Astrocyte (in vitro differentiated cells and primary cell): ENCODE data around the gene MNT.

Experiments used
- EZH2 ChIP-seq: IDR thresholded peaks from 2 replicates; pipeline ENCODE4 v1.6.1; 2012; ENCODE audit warnings: mild to moderate bottlenecking, low read length, inconsistent platforms; ENCODE audit not compliant: insufficient read depth
- TF ChIP-seq, protein P1 (sequence below): IDR thresholded peaks from 2 replicates; pipeline ENCODE4 v1.5.1; 2011; ENCODE audit warnings: low read depth, mild to moderate bottlenecking, inconsistent platforms, low read length, moderate library complexity; ENCODE audit not compliant: insufficient read depth

DNA sequence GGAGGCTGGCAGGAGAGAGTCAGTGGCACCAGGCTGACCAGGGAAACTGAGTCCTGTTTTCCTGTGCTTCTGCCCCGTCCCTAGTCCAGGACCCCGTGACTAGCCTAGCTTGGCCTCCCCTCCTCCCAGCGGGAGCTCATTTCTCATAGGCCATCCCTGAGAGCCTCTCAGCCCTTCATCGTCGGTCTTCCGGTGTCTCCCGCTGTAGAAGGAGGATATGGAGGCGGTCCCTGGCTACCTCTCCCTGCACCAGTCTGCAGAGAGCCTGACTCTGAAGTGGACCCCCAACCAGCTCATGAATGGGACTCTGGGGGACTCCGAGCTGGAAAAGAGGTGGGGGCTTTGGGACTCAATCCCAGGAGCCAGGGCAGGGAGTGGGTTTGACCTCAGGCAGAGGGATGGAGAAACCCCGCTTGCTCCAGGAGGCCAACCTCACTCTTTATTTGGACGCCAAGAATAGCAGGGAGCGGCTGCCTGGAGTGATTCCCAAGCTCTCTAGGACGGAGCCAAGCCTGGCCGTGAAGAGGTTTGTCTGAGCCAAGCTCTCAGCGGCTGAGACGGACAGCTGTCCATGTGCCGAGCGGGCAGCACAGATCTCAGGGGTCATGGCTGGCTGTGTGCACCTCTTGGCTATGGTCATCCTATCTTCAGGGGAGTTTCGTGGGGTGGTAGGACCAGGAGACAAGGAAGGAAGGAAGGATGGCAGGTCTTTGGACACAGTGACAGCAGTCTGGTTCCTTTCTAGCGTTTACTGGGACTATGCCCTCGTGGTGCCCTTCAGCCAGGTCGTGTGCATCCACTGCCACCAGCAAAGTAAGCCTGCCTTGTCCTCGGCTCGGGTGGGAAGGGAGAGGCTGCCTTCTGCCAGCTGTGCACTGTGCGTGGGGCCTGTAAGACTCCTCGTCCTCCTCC lies 36.8 kb downstream of the MNT start:
- TF ChIP-seq, protein P1, sequence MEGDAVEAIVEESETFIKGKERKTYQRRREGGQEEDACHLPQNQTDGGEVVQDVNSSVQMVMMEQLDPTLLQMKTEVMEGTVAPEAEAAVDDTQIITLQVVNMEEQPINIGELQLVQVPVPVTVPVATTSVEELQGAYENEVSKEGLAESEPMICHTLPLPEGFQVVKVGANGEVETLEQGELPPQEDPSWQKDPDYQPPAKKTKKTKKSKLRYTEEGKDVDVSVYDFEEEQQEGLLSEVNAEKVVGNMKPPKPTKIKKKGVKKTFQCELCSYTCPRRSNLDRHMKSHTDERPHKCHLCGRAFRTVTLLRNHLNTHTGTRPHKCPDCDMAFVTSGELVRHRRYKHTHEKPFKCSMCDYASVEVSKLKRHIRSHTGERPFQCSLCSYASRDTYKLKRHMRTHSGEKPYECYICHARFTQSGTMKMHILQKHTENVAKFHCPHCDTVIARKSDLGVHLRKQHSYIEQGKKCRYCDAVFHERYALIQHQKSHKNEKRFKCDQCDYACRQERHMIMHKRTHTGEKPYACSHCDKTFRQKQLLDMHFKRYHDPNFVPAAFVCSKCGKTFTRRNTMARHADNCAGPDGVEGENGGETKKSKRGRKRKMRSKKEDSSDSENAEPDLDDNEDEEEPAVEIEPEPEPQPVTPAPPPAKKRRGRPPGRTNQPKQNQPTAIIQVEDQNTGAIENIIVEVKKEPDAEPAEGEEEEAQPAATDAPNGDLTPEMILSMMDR: no peak
- TF ChIP-seq EZH2: no peak
